Activated CD4-positive, alpha-beta T cell treated with anti-CD3 and anti-CD28 coated beads, Interleukin-2, Interleukin-6, amounts not matched to agents 100 ng/mL and 50 ng/mL, durations not matched to agents 16 hours and 8 hours (primary cell): Measurements from ENCODE around the gene NCSTN.

Experiments used
- DNase-seq: peaks from one replicate; pipeline ENCODE4 v3.0.0-alpha.2; 2020

NCSTN gene

DNA sequence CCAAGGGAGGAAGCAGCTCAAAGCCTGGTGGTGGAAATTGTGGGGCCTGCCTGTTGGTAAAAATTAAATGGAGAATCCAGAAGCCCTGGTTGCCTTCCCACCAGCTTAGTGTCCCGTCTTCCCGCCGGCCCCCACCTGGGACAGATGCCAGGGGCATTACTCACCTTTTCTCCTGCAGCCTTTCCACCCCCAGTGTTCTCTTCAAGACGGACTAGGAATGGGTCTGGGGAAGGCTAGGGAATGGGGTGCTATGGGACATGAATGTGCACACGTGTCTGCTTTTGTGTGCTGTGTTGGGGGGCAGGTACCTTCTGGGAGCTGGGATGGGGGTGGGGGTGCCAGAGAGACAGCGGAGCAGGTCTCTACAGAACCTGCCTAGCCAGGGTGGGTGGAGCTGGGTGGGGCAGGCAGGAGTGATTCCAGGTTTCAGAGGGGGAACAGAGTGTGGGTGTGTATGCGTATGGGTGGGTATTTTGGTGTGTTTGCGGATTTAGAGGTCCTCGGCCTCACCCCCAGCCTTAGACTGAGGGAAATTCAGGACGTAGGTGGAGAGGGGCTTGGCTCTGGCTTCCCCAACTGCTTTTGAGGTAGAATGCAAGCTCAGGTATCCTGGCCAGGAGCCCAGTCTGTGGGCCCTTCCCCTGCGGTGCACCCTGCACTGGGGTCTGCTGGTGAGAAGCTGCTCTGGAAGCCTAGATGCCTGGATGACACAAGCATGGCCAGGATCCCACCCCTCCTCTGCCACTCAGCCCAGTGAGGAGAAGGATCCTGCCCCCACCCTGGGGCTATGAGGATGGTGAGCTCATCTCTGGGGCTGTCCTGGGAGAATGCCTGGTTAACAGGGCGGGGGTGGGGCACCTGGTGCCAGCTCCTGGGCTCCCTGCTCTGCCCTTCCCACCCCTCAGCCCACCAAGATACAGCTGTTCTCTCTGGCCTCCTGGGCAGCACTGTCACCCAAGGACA, 64.9 kb downstream of the NCSTN start:
- no peak for DNase-seq
